AG04449 (cell line): ENCODE data around the gene GRIA2.
"Not testable (repeated sequence)": the region's sequence is repeated elsewhere in the genome, so short reads cannot be mapped to it uniquely, and the experiment has no call there.

Experiments used
- CTCF ChIA-PET: fragments of 350-600 bp; formaldehyde crosslinking; extraction: SDS; loops from one replicate; lab custom pipeline; 2021; ENCODE audit warnings: antibody characterized with exemption; lab: Yijun Ruan, JAX
- POLR2A ChIA-PET: fragments of 400-600, 350-600 bp; formaldehyde crosslinking; extraction: SDS; loops from one replicate; lab custom pipeline; 2020; ENCODE audit warnings: antibody characterized with exemption, inconsistent platforms; lab: Yijun Ruan, JAX
- DNase-seq: peaks from one replicate; pipeline ENCODE4 v3.0.0-alpha.2; 2010; ENCODE audit warnings: low read depth, low spot score
- H3K4me3 ChIP-seq: 2 replicates; pipeline ENCODE4 v1.5.1; 2011; ENCODE audit warnings: low read depth, mild to moderate bottlenecking, control low read depth, low read length
- CTCF ChIP-seq: IDR thresholded peaks from one replicate; pipeline ENCODE4 v1.5.1; 2011; ENCODE audit warnings: mild to moderate bottlenecking, moderate library complexity, low read length, control low read depth, inconsistent platforms; ENCODE audit not compliant: insufficient read depth; ENCODE audit errors: missing control alignments

GRIA2 gene

GRCh38 chr4:157220371-157220881, at the start of gene GRIA2:
Gene GRIA2, plus strand, starts transcription at chr4:157220728. Its CDS starts 315 bp downstream, at chr4:157221043.
- TF ChIP-seq CTCF, result no peak
- ChIA-PET CTCF (interaction anchor here (5.1 kb wide), 1 partner anchor 758 kb away, joined by 24 read pairs; no protein-coding TSS in a partner anchor), POLR2A (no interaction called here)
- DNase-seq, result no peak
- H3K4me3 ChIP-seq, result peak within 1 kb of the TSS; percentile 29; the same call in 1 of the 2 replicates

GRCh38 chr4:157172011-157172410, 48.5 kb upstream of the GRIA2 start:
- no peak for DNase-seq
- ChIA-PET POLR2A (no interaction called here), CTCF (interaction anchor here (0.8 to 1.2 kb wide), 4 partner anchors 9 to 203 kb away, joined by 3 to 5 read pairs (median 3); no protein-coding TSS in a partner anchor)
- H3K4me3 ChIP-seq, result no peak overlapping the region
- TF ChIP-seq CTCF, result peak; percentile 10

- POLR2A ChIA-PET, CTCF ChIA-PET, H3K4me3 ChIP-seq, DNase-seq: not testable (repeated sequence)
These were observed 40.3 kb upstream of the GRIA2 start for GRCh38 chr4:157180268-157180667.

- CTCF ChIA-PET, result no interaction called here
- DNase-seq, result no peak
- no peak for TF ChIP-seq CTCF
- no peak overlapping the region for H3K4me3 ChIP-seq
- POLR2A ChIA-PET, result no interaction called here
These were observed 36.2 kb upstream of the GRIA2 start for GRCh38 chr4:157184300-157184699.

GRCh38 chr4:157185363-157185762, 35.2 kb upstream of the GRIA2 start:
- DNase-seq, result no peak
- CTCF ChIA-PET, result no interaction called here

GRCh38 chr4:157195374-157195773, 25.2 kb upstream of the GRIA2 start:
- no peak for TF ChIP-seq CTCF
- no peak overlapping the region for H3K4me3 ChIP-seq
- CTCF ChIA-PET, result no interaction called here
- POLR2A ChIA-PET, result no interaction called here
- DNase-seq, result no peak

More at GRCh38 chr4:157185363-157185762, 35.2 kb upstream of the GRIA2 start:
- H3K4me3 ChIP-seq, result no peak overlapping the region
- POLR2A ChIA-PET, result no interaction called here
- no peak for TF ChIP-seq CTCF

- CTCF ChIA-PET, result no interaction called here
- POLR2A ChIA-PET, result no interaction called here
- no peak for TF ChIP-seq CTCF
- no peak overlapping the region for H3K4me3 ChIP-seq
- no peak for DNase-seq
These were observed 24.5 kb upstream of the GRIA2 start for GRCh38 chr4:157196046-157196445.
